Measurements from ENCODE around the gene HDAC9. TPM values are rescaled to one million over a fixed set of nuclear protein-coding genes. Genes with fewer than 3 reads are reported as not detected.

The HDAC9 gene
- total RNA-seq, 1 experiment from 2014 or later = 17.1 TPM

GRCh38 chr7:18574235-18574540, 78.6 kb downstream of the HDAC9 start:
- in situ Hi-C loops (cut with HindIII; ENCODE audit: low pct_unique_long_range_greater_than_20kb, low sequenced_read_pairs) (no loop called here), intact Hi-C loops (cut with micrococcal nuclease; ENCODE audit: unreplicated experiment) (no loop called here)
- H3K36me3 ChIP-seq (ENCODE audit: control insufficient read depth, insufficient read depth, low read length) = no peaks in the 10 kb centered on the region
- no peaks in the 10 kb centered on the region; the same call in 1 of the 2 replicates for H3K9me3 ChIP-seq (ENCODE audit: control insufficient read depth, insufficient read depth, low read depth, low read length)
- H3K27ac ChIP-seq (ENCODE audit: low read length) = no peak overlapping the region
- no peak for TF ChIP-seq CTCF (IDR thresholded peaks at IDR 0.05)
- no peak for TF ChIP-seq TCF7L2 (IDR thresholded peaks at IDR 0.05; ENCODE audit: low read depth, low read length)
- no peak for TF ChIP-seq REST (IDR thresholded peaks at IDR 0.05; ENCODE audit: insufficient read depth in 1 of 2, low read depth in 2 of 2, low read length in 1 of 2)
- no peak for ATAC-seq
- H3K4me1 ChIP-seq (ENCODE audit: control insufficient read depth, insufficient read depth, low read length) = peaks cover 6% of the 10 kb centered on the region
- H3K4me3 ChIP-seq (ENCODE audit: low read depth in 2 of 2, low read length in 2 of 2) = no peak overlapping the region
- DNase-seq (ENCODE audit: low read depth, low spot score) = no peak
- POLR2A ChIA-PET = no interaction called here
- H3K27me3 ChIP-seq (ENCODE audit: control insufficient read depth, insufficient read depth, low read length) = no peaks in the 10 kb centered on the region
- BruUV-seq (replicated peaks) = no TSS peak
- CTCF ChIA-PET = interaction anchor here (0.7 kb wide), 1 partner anchor 23 kb away, joined by 3 read pairs; no protein-coding TSS in a partner anchor

GRCh38 chr7:18574676-18575075, 79.1 kb downstream of the HDAC9 start:
- Histone ChIP-seq H3K27me3 (ENCODE audit: control insufficient read depth, insufficient read depth, low read length) (no peaks in the 10 kb centered on the region), H3K4me1 (ENCODE audit: control insufficient read depth, insufficient read depth, low read length) (peaks cover 6% of the 10 kb centered on the region), H3K36me3 (ENCODE audit: control insufficient read depth, insufficient read depth, low read length) (no peaks in the 10 kb centered on the region), H3K27ac (ENCODE audit: low read length) (no peak overlapping the region), H3K9me3 (ENCODE audit: control insufficient read depth, insufficient read depth, low read depth, low read length) (no peaks in the 10 kb centered on the region; the same call in 1 of the 2 replicates), H3K4me3 (ENCODE audit: low read depth in 2 of 2, low read length in 2 of 2) (no peak overlapping the region)
- DNase-seq (ENCODE audit: low read depth, low spot score) (no peak), ATAC-seq (no peak)
- in situ Hi-C loops (cut with HindIII; ENCODE audit: low pct_unique_long_range_greater_than_20kb, low sequenced_read_pairs) (no loop called here), intact Hi-C loops (cut with micrococcal nuclease; ENCODE audit: unreplicated experiment) (no loop called here)
- ChIA-PET POLR2A (no interaction called here), CTCF (no interaction called here)
- no peak for TF ChIP-seq POLR2AphosphoS5 (IDR thresholded peaks at IDR 0.05; ENCODE audit: low read depth, low read length)
- no peak for TF ChIP-seq SIN3A (IDR thresholded peaks at IDR 0.05; ENCODE audit: borderline replicate concordance, insufficient read depth, low read depth, low read length)
- no peak for TF ChIP-seq CTCF (IDR thresholded peaks at IDR 0.05)
- TF ChIP-seq TCF7L2 (IDR thresholded peaks at IDR 0.05; ENCODE audit: low read depth, low read length) = no peak
- no peak for TF ChIP-seq REST (IDR thresholded peaks at IDR 0.05; ENCODE audit: insufficient read depth in 1 of 2, low read depth in 2 of 2, low read length in 1 of 2)
- no TSS peak for BruUV-seq (replicated peaks)
